HEK293 (cell line): ENCODE data around the gene ASB8.

Experiments used
- CTCF ChIA-PET: fragments of 350-600 bp; formaldehyde crosslinking; extraction: SDS; loops from one replicate; lab custom pipeline; 2021; ENCODE audit warnings: antibody characterized with exemption; lab: Yijun Ruan, JAX
- POLR2A ChIA-PET: fragments of 300-600 bp; formaldehyde crosslinking; extraction: SDS; loops from one replicate; lab custom pipeline; 2020; ENCODE audit warnings: antibody characterized with exemption, inconsistent platforms; lab: Yijun Ruan, JAX
- H3K27ac ChIP-seq: fragments of 200-500 bp; sonication (Bioruptor generic); 2 replicates; pipeline ENCODE4 v1.5.1; 2014; ENCODE audit warnings: low read depth, low read length, control low read depth, inconsistent platforms; ENCODE audit errors: extremely low read depth
- H3K36me3 ChIP-seq, 2 experiments: fragments of 200-500 bp in 1 of 2; sonication (Bioruptor generic) in 1 of 2; 1 replicate in 1 of 2; 2 replicates in 1 of 2; pipeline ENCODE4 v1.5.1; 2014 to 2017; ENCODE audit warnings: inconsistent platforms in 2 of 2, low read length in 2 of 2; ENCODE audit not compliant: control insufficient read depth in 2 of 2, insufficient read depth in 1 of 2
- H3K4me1 ChIP-seq: fragments of 200-500 bp; sonication (Bioruptor generic); 2 replicates; pipeline ENCODE4 v1.5.1; 2014; ENCODE audit warnings: mild to moderate bottlenecking, low read length, inconsistent platforms; ENCODE audit not compliant: control insufficient read depth, insufficient read depth
- H3K4me3 ChIP-seq: 2 replicates; pipeline ENCODE4 v1.5.1; 2011; ENCODE audit warnings: low read depth, mild to moderate bottlenecking, control low read depth, low read length, moderate library complexity
- H3K9me3 ChIP-seq: fragments of 200-500 bp; sonication (Bioruptor generic); 2 replicates; pipeline ENCODE4 v1.5.1; 2014; ENCODE audit warnings: low read depth, low read length, inconsistent platforms; ENCODE audit not compliant: control insufficient read depth, insufficient read depth
- HOXA7 ChIP-seq: sonication (generic); formaldehyde crosslinking; IDR thresholded peaks from 2 replicates; pipeline ENCODE4 v1.8.1; 2022; ENCODE audit warnings: missing genetic modification reagents, borderline replicate concordance
- KLF1 ChIP-seq: fragments of 450-650 bp; formaldehyde crosslinking; IDR thresholded peaks from 2 replicates; pipeline ENCODE4 v1.5.1; 2016; ENCODE audit warnings: missing biosample characterization, missing genetic modification characterization
- PRDM1 ChIP-seq: fragments of 450-650 bp; formaldehyde crosslinking; IDR thresholded peaks from 2 replicates; pipeline ENCODE4; 2016; ENCODE audit warnings: missing biosample characterization, missing genetic modification characterization
- REPIN1 ChIP-seq: fragments of 450-650 bp; formaldehyde crosslinking; IDR thresholded peaks from 2 replicates; pipeline ENCODE4 v1.5.1; 2017; ENCODE audit warnings: missing biosample characterization, missing genetic modification characterization, low read depth
- ZNF16 ChIP-seq: fragments of 450-650 bp; formaldehyde crosslinking; IDR thresholded peaks from 2 replicates; pipeline ENCODE4 v1.5.1; 2016; ENCODE audit warnings: low read depth, missing biosample characterization, missing genetic modification characterization
- ZNF174 ChIP-seq: fragments of 450-650 bp; formaldehyde crosslinking; IDR thresholded peaks from 2 replicates; pipeline ENCODE4 v1.5.0; 2017; ENCODE audit warnings: missing biosample characterization, mild to moderate bottlenecking, missing genetic modification characterization
- ZNF184 ChIP-seq: fragments of 450-650 bp; IDR thresholded peaks from 2 replicates; pipeline ENCODE4 v1.5.1; 2018; ENCODE audit warnings: missing biosample characterization, mild to moderate bottlenecking, missing genetic modification characterization
- ZNF214 ChIP-seq: fragments of 450-650 bp; formaldehyde crosslinking; IDR thresholded peaks from 2 replicates; pipeline ENCODE4 v1.5.1; 2017; ENCODE audit warnings: missing biosample characterization, mild to moderate bottlenecking, missing genetic modification characterization, borderline replicate concordance
- ZNF223 ChIP-seq: fragments of 450-650 bp; formaldehyde crosslinking; IDR thresholded peaks from 2 replicates; pipeline ENCODE4 v1.5.1; 2016; ENCODE audit warnings: missing biosample characterization, missing genetic modification characterization
- ZNF274 ChIP-seq, 2 experiments: fragments of 200-500 bp in 1 of 2; fragments of 450-650 bp in 1 of 2; sonication (Bioruptor generic) in 1 of 2; formaldehyde crosslinking in 1 of 2; IDR thresholded peaks; 2 replicates each; pipeline versions ENCODE4 v1.5.1 to v1.6.1; 2014 to 2016; ENCODE audit warnings: borderline replicate concordance in 1 of 2, inconsistent platforms in 1 of 2, low read length in 1 of 2, missing biosample characterization in 1 of 2, missing genetic modification characterization in 1 of 2
- ZNF335 ChIP-seq: fragments of 450-650 bp; formaldehyde crosslinking; conservative IDR thresholded peaks from 2 replicates; pipeline ENCODE4 v1.5.1; 2016; ENCODE audit warnings: missing biosample characterization, missing genetic modification characterization
- ZNF394 ChIP-seq: fragments of 450-650 bp; formaldehyde crosslinking; IDR thresholded peaks from 2 replicates; pipeline ENCODE4 v1.5.1; 2016; ENCODE audit warnings: missing biosample characterization, missing genetic modification characterization, mild to moderate bottlenecking, moderate library complexity, borderline replicate concordance
- ZNF544 ChIP-seq: fragments of 450-650 bp; formaldehyde crosslinking; IDR thresholded peaks from 2 replicates; pipeline ENCODE4 v1.5.0; 2017; ENCODE audit warnings: missing biosample characterization, missing genetic modification characterization
- ZNF571 ChIP-seq: fragments of 450-650 bp; formaldehyde crosslinking; IDR thresholded peaks from 2 replicates; pipeline ENCODE4 v1.5.0; 2017; ENCODE audit warnings: missing biosample characterization, missing genetic modification characterization
- ZNF629 ChIP-seq: fragments of 450-650 bp; formaldehyde crosslinking; IDR thresholded peaks from 2 replicates; pipeline ENCODE4 v1.5.1; 2017; ENCODE audit warnings: missing biosample characterization, missing genetic modification characterization
- ZNF677 ChIP-seq: fragments of 450-650 bp; IDR thresholded peaks from 2 replicates; pipeline ENCODE4 v1.5.0; 2018; ENCODE audit warnings: missing biosample characterization, mild to moderate bottlenecking, missing genetic modification characterization, moderate library complexity
- ZNF785 ChIP-seq: fragments of 450-650 bp; formaldehyde crosslinking; IDR thresholded peaks from 2 replicates; pipeline ENCODE4 v1.5.1; 2016; ENCODE audit warnings: missing biosample characterization, missing genetic modification characterization
- TF ChIP-seq, protein P1 (sequence below): fragments of 450-650 bp; formaldehyde crosslinking; IDR thresholded peaks from 2 replicates; pipeline ENCODE4 v1.5.1; 2016; ENCODE audit warnings: missing biosample characterization, missing genetic modification characterization
- TF ChIP-seq, protein P2 (sequence below): fragments of 450-650 bp; formaldehyde crosslinking; IDR thresholded peaks from 2 replicates; pipeline ENCODE4 v1.5.1; 2016; ENCODE audit warnings: missing biosample characterization, missing genetic modification characterization, low read depth
- TF ChIP-seq, protein P3 (sequence below): sonication (generic); formaldehyde crosslinking; IDR thresholded peaks from 2 replicates; pipeline ENCODE4 v1.8.1; 2022; ENCODE audit warnings: mild to moderate bottlenecking, moderate library complexity, missing genetic modification reagents
- TF ChIP-seq, protein P4 (sequence below): fragments of 450-650 bp; formaldehyde crosslinking; IDR thresholded peaks from 2 replicates; pipeline ENCODE4 v1.5.0; 2017; ENCODE audit warnings: missing biosample characterization, missing genetic modification characterization, borderline replicate concordance

Gene ASB8

DNA sequence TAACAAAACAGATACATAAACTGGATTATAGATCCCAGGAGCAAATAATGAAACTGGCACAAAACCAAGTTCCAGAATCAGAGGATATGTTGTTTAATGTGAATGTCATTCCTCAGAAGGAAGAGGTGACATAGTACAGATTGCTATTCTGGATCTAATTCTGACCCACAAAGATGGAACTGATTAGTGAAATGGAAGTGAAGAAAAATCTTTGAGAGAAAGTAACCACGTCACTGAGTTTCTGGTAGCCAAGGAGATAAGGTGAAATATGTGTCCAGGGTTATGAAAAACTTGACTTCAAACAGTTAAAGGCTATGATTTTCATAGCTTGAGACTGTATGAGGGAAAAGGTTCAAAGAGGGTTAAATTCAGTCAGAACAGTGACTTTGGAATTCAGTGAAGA lies 37.5 kb upstream of the ASB8 start:
- H3K4me1 ChIP-seq, result peaks cover 15% of the 10 kb centered on the region
- CTCF ChIA-PET, result interaction anchor here (0.8 to 1.2 kb wide), 3 partner anchors 18 to 359 kb away, joined by 3 to 6 read pairs (median 4); no protein-coding TSS in a partner anchor
- POLR2A ChIA-PET, result interaction anchor here (0.6 kb wide), 1 partner anchor 168 kb away, joined by 5 read pairs; no protein-coding TSS in a partner anchor

DNA sequence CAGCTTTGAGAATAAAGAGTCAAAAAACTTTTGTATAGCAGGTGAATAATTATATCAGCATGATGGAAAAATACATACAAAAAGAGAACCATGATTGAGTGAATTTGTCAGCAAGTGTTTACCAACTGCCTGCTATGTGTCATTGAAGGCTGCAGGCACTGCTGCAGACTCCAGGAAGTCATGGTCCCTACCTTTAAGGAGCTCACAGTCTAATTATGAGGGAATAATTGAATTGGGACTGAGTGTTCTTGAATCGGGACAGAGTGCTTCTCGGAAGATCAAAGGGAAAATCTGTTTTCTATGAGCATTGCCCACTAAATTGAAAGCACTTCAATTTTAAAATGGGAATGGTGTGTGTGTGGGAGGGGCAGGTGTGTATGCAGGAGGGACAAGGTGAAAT lies 36.3 kb upstream of the ASB8 start:
- Histone ChIP-seq H3K27ac (no peak overlapping the region), H3K9me3 (no peaks in the 10 kb centered on the region), H3K36me3 (no peaks in the 10 kb centered on the region), H3K4me1 (0 out of 2 replicates have a peak, but pooled peaks cover 4% of the 10 kb centered on the region), H3K4me3 (no peak overlapping the region)
- CTCF ChIA-PET, result interaction anchor here (0.6 to 1.5 kb wide), 3 partner anchors 65 to 544 kb away, joined by 3 to 7 read pairs (median 4); no protein-coding TSS in a partner anchor
- POLR2A ChIA-PET, result interaction anchor here (0.6 kb wide), 1 partner anchor 289 kb away, joined by 3 read pairs; the partner anchor contains the start of gene VDR
- TF ChIP-seq ZNF335 (tag by site-specific recombination), result peak; percentile 75
- TF ChIP-seq REPIN1, result no peak

More for the DNA sequence above, 37.5 kb upstream of the ASB8 start:
- TF ChIP-seq ZNF785 (no peak), PRDM1 (peak; percentile 31; the same call in 1 of the 2 replicates)
- Histone ChIP-seq H3K36me3 (no peaks in the 10 kb centered on the region), H3K9me3 (no peaks in the 10 kb centered on the region), H3K4me3 (no peak overlapping the region), H3K27ac (no peak overlapping the region)

DNA sequence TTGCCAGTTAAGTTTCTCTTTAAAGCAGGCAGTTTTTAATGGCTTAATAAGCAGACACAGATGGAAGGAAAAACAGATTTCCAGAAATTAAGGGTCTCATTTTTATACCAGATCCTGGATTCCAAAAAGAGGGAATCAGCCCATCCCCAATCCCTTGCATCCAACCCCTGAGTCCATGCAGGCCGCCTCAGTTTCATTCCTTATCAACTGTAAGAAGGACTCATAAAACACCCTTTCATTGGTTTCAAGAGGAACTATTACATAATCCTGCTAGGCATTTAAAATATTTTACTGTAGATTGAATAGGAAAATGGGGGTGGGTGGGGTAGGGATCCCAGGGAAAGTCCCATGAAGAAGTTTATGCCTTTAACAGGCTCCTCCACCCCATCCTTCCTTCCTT lies 35.5 kb upstream of the ASB8 start:
- no peak overlapping the region for H3K27ac ChIP-seq
- H3K4me1 ChIP-seq, result 0 out of 2 replicates have a peak, but pooled peaks cover 4% of the 10 kb centered on the region
- POLR2A ChIA-PET, result no interaction called here
- CTCF ChIA-PET, result interaction anchor here (0.6 to 1.5 kb wide), 3 partner anchors 65 to 450 kb away, joined by 3 to 5 read pairs (median 4); no protein-coding TSS in a partner anchor
- H3K9me3 ChIP-seq, result no peaks in the 10 kb centered on the region
- H3K36me3 ChIP-seq, result no peaks in the 10 kb centered on the region
- TF ChIP-seq, protein P1, sequence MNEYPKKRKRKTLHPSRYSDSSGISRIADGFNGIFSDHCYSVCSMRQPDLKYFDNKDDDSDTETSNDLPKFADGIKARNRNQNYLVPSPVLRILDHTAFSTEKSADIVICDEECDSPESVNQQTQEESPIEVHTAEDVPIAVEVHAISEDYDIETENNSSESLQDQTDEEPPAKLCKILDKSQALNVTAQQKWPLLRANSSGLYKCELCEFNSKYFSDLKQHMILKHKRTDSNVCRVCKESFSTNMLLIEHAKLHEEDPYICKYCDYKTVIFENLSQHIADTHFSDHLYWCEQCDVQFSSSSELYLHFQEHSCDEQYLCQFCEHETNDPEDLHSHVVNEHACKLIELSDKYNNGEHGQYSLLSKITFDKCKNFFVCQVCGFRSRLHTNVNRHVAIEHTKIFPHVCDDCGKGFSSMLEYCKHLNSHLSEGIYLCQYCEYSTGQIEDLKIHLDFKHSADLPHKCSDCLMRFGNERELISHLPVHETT, result no peak
- no peak for TF ChIP-seq KLF1 (tag by site-specific recombination)
- TF ChIP-seq ZNF629, result no peak
- TF ChIP-seq ZNF184 (tag by site-specific recombination), result no peak
- H3K4me3 ChIP-seq, result no peak overlapping the region

DNA sequence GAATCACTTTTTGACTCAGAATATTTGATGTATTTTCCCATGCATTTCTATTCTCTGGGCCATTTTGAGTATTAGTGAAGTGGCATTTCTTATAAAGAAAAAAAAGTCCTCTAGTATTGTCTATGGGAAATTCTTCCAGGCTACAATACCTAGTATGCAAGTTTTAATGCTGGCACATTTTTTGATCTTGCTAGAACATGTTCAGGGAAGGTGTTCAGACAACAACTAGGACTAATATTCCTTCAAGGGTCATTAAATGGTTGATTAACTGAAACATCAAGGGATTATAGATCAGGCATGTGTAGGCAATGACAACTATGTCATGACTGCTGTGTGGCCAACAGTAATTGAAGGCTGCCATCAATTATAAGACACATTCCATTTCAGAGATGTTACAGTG lies 33.8 kb upstream of the ASB8 start:
- no peaks in the 10 kb centered on the region for H3K36me3 ChIP-seq
- H3K4me3 ChIP-seq, result no peak overlapping the region
- ChIA-PET POLR2A (no interaction called here), CTCF (no interaction called here)
- H3K9me3 ChIP-seq, result no peaks in the 10 kb centered on the region
- H3K4me1 ChIP-seq, result no peaks in the 10 kb centered on the region
- no peak overlapping the region for H3K27ac ChIP-seq
- no peak for TF ChIP-seq ZNF16 (tag by site-specific recombination)
- no peak for TF ChIP-seq HOXA7
- TF ChIP-seq, protein P2, sequence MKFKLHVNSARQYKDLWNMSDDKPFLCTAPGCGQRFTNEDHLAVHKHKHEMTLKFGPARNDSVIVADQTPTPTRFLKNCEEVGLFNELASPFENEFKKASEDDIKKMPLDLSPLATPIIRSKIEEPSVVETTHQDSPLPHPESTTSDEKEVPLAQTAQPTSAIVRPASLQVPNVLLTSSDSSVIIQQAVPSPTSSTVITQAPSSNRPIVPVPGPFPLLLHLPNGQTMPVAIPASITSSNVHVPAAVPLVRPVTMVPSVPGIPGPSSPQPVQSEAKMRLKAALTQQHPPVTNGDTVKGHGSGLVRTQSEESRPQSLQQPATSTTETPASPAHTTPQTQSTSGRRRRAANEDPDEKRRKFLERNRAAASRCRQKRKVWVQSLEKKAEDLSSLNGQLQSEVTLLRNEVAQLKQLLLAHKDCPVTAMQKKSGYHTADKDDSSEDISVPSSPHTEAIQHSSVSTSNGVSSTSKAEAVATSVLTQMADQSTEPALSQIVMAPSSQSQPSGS, result no peak
- TF ChIP-seq ZNF544 (tag by site-specific recombination), result no peak
- no peak for TF ChIP-seq ZNF274 (IDR thresholded peaks at IDR 0.05; ENCODE audit: low read length)
- TF ChIP-seq ZNF274 (tag by site-specific recombination; IDR thresholded peaks at IDR 0.05; ENCODE audit: borderline replicate concordance), result no peak
- TF ChIP-seq, protein P3, sequence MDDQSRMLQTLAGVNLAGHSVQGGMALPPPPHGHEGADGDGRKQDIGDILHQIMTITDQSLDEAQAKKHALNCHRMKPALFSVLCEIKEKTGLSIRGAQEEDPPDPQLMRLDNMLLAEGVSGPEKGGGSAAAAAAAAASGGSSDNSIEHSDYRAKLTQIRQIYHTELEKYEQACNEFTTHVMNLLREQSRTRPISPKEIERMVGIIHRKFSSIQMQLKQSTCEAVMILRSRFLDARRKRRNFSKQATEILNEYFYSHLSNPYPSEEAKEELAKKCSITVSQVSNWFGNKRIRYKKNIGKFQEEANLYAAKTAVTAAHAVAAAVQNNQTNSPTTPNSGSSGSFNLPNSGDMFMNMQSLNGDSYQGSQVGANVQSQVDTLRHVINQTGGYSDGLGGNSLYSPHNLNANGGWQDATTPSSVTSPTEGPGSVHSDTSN (CRISPR knock-in tag), result no peak
- TF ChIP-seq ZNF174 (tag by site-specific recombination), result no peak
- TF ChIP-seq ZNF571 (tag by site-specific recombination), result no peak
- TF ChIP-seq ZNF394 (tag by site-specific recombination), result no peak
- TF ChIP-seq ZNF214 (tag by site-specific recombination), result no peak
- TF ChIP-seq, protein P4, sequence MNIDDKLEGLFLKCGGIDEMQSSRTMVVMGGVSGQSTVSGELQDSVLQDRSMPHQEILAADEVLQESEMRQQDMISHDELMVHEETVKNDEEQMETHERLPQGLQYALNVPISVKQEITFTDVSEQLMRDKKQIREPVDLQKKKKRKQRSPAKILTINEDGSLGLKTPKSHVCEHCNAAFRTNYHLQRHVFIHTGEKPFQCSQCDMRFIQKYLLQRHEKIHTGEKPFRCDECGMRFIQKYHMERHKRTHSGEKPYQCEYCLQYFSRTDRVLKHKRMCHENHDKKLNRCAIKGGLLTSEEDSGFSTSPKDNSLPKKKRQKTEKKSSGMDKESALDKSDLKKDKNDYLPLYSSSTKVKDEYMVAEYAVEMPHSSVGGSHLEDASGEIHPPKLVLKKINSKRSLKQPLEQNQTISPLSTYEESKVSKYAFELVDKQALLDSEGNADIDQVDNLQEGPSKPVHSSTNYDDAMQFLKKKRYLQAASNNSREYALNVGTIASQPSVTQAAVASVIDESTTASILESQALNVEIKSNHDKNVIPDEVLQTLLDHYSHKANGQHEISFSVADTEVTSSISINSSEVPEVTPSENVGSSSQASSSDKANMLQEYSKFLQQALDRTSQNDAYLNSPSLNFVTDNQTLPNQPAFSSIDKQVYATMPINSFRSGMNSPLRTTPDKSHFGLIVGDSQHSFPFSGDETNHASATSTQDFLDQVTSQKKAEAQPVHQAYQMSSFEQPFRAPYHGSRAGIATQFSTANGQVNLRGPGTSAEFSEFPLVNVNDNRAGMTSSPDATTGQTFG, result no peak
- no peak for TF ChIP-seq ZNF677 (tag by site-specific recombination)
- no peak for TF ChIP-seq ZNF223 (tag by site-specific recombination)
